ENCODE measurements around the gene PRKAR1A. TPM values are rescaled to one million over a fixed set of nuclear protein-coding genes. Genes with fewer than 3 reads are reported as not detected.

Gene PRKAR1A
- total RNA-seq, 4 donors from 2014 or later: 245 to 286 (median 264) TPM

- TF ChIP-seq EP300 (IDR thresholded peaks at IDR 0.05) (no peak), CTCF (IDR thresholded peaks at IDR 0.05) (peak in 1 of 2 donors; percentile 15), POLR2AphosphoS5 (IDR thresholded peaks at IDR 0.05) (no peak), POLR2A (IDR thresholded peaks at IDR 0.05) (no peak)
- Histone ChIP-seq H3K27me3 (peaks cover 19% of the 10 kb centered on the region), H3K4me1 (peaks cover 48% of the 10 kb centered on the region), H3K36me3 (no peaks in the 10 kb centered on the region), H3K9me3 (no peaks in the 10 kb centered on the region), H3K27ac (peak overlapping the region; percentile 91), H3K4me3 (peak overlapping the region; percentile 75)
- WGBS: 6% methylated on average over 12 of the region's 88 CpGs
- peak; percentile 69 to 81 for DNase-seq (ENCODE audit: low spot score in 2 of 2)
Measured at GRCh38 chr17:68600067-68600930, 88.1 kb downstream of the PRKAR1A start.

Other genes with a start within 250 kb of the PRKAR1A start
- 1 to 10 TPM; 2.7 to 10.0 (median 5.1) TPM for gene SLC16A6, start 221.3 kb upstream of the PRKAR1A start, total RNA-seq
- gene ARSG, start 220.9 kb upstream of the PRKAR1A start, total RNA-seq: 10 to 100 TPM in 3 of 4 donors, 1 to 10 TPM in 1; 7.7 to 12.7 (median 10.7) TPM
- gene WIPI1, start 54.9 kb upstream of the PRKAR1A start, total RNA-seq: 10 to 100 TPM; 19.3 to 35.1 (median 27.8) TPM
- 1 to 10 TPM in 3 of 4 donors, under 1 TPM in 1; 0.78 to 6.4 (median 4.7) TPM for gene FAM20A, start 88.9 kb downstream of the PRKAR1A start, total RNA-seq

Measured in suprapubic skin (tissue), 4 donors.